Type B pancreatic cell (in vitro differentiated cells): ENCODE results near the gene CTCF. TPM values are rescaled to one million over a fixed set of nuclear protein-coding genes. Genes with fewer than 3 reads are reported as not detected.

Experiments
- DNase-seq: peaks from one replicate; pipeline ENCODE4 v3.0.0; 2021; ENCODE audit warnings: mixed read lengths; ENCODE audit not compliant: unreplicated experiment; ENCODE audit errors: extremely low spot score
- H3K27ac Mint-ChIP-seq: 2 replicates; pipeline ENCODE4 v1.8.0; 2021; ENCODE audit warnings: mild to moderate bottlenecking, mixed read lengths
- H3K27me3 Mint-ChIP-seq: 2 replicates; pipeline ENCODE4 v1.8.0; 2021; ENCODE audit warnings: mixed read lengths
- H3K36me3 Mint-ChIP-seq: 2 replicates; pipeline ENCODE4 v1.8.0; 2021; ENCODE audit warnings: mixed read lengths
- H3K4me1 Mint-ChIP-seq: one replicate; pipeline ENCODE4 v1.8.0; 2021; ENCODE audit warnings: mixed read lengths; ENCODE audit not compliant: unreplicated experiment
- H3K4me3 Mint-ChIP-seq: 2 replicates; pipeline ENCODE4 v1.8.0; 2021; ENCODE audit warnings: mild to moderate bottlenecking, mixed read lengths
- H3K9me3 Mint-ChIP-seq: 2 replicates; pipeline ENCODE4 v1.8.0; 2021; ENCODE audit warnings: mixed read lengths
- total RNA-seq: library from RNA; stranded (reverse); gene quantifications from 2 replicates; pipeline ENCODE4 v1.2.1, GENCODE V29; 2021; ENCODE audit warnings: low replicate concordance
- TF ChIP-seq, protein P1 (sequence below): fragments of 200-600 bp; sonication (generic); conservative IDR thresholded peaks from 2 replicates; pipeline ENCODE4 v1.5.0; 2021; ENCODE audit warnings: antibody characterized with exemption, mild to moderate bottlenecking

The CTCF gene
- total RNA-seq, 1 donor from 2014 or later = 57.8 TPM

DNA sequence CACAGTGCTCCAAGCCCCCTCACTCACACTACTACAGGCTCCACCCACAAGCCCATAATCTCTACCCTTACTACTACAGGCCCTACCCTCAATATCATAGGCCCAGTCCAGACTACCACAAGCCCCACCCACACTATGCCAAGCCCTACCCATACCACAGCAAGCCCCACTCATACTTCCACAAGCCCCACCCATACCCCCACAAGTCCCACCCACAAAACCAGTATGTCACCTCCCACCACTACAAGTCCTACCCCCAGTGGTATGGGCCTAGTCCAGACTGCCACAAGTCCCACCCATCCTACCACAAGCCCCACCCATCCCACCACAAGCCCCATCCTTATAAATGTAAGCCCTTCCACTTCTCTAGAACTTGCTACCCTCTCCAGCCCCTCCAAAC, 19.9 kb upstream of the CTCF start:
- Mint-ChIP-seq H3K36me3 (peaks cover 10% of the 10 kb centered on the region), H3K9me3 (no peaks in the 10 kb centered on the region), H3K4me1 (peaks cover 9% of the 10 kb centered on the region), H3K27ac (no peak overlapping the region), H3K27me3 (peaks cover 11% of the 10 kb centered on the region), H3K4me3 (no peak overlapping the region)
- no peak for DNase-seq
- TF ChIP-seq, protein P1, sequence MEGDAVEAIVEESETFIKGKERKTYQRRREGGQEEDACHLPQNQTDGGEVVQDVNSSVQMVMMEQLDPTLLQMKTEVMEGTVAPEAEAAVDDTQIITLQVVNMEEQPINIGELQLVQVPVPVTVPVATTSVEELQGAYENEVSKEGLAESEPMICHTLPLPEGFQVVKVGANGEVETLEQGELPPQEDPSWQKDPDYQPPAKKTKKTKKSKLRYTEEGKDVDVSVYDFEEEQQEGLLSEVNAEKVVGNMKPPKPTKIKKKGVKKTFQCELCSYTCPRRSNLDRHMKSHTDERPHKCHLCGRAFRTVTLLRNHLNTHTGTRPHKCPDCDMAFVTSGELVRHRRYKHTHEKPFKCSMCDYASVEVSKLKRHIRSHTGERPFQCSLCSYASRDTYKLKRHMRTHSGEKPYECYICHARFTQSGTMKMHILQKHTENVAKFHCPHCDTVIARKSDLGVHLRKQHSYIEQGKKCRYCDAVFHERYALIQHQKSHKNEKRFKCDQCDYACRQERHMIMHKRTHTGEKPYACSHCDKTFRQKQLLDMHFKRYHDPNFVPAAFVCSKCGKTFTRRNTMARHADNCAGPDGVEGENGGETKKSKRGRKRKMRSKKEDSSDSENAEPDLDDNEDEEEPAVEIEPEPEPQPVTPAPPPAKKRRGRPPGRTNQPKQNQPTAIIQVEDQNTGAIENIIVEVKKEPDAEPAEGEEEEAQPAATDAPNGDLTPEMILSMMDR = no peak

DNA sequence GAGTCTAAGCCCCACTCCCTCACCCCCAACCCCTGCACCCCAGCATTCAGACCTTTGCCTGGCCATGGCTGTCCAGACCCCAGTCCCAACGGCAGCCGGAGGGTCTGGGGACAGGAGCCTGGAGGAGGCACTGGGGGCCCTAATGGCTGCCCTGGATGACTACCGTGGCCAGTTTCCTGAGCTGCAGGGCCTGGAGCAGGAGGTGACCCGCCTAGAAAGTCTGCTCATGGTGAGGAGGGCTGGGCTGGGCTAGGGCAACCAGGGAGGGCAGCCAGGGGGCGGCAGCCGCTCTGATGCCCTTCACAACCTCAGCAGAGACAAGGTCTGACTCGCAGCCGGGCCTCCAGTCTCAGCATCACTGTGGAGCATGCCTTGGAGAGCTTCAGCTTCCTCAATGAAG, 19.3 kb upstream of the CTCF start:
- H3K27ac Mint-ChIP-seq = no peak overlapping the region
- no peak for DNase-seq
- H3K4me1 Mint-ChIP-seq = peaks cover 9% of the 10 kb centered on the region
- H3K27me3 Mint-ChIP-seq = peaks cover 11% of the 10 kb centered on the region
- H3K4me3 Mint-ChIP-seq = no peak overlapping the region
- H3K9me3 Mint-ChIP-seq = no peaks in the 10 kb centered on the region
- peaks cover 10% of the 10 kb centered on the region for H3K36me3 Mint-ChIP-seq
- TF ChIP-seq, protein P1 = no peak

DNA sequence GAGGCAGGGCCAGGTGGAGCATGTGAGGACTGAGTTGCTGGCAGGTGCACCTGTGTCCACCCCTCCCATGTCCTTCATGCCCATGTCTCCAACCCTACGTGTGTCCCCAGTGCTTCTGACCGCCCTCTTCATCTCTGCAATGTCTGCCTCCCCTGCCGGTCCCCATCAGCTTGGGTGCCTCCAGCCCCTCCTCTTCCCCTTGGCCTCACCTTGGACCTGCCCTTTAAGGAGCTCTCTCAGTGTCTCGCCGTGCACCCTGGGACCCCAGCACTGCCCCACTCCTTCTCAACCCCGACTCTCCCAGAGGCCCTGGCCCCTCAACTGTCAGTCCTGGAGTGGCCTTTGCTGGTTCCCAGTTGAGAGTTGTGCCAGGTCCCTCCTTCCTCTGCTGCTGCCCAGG, 18.7 kb upstream of the CTCF start:
- no peak for DNase-seq
- Mint-ChIP-seq H3K27ac (no peak overlapping the region), H3K36me3 (peaks cover 10% of the 10 kb centered on the region), H3K9me3 (no peaks in the 10 kb centered on the region), H3K4me3 (no peak overlapping the region), H3K4me1 (peaks cover 9% of the 10 kb centered on the region), H3K27me3 (peaks cover 11% of the 10 kb centered on the region)
- TF ChIP-seq, protein P1 = no peak

DNA sequence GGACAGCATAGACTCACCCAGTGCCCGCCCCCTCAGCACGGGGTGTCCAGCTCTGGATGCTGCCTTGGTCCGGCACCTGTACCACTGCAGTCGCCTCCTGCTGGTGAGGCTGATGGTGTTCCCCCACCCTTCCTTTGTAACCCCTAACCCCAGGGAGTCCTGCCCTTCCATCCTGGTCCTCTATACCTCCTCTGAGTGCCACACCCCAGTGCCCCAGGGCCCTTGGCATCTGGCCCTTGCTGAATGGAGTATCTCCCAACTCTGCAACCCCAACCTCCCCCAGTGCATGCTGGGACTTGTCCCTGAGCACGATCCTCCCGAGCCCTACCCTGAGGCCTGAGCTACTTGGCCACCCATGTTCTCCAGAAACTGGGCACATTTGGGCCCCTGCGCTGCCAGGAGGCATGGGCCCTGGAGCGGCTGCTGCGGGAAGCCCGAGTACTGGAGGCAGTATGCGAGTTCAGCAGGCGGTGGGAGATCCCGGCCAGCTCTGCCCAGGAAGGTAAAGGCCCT, 17.9 kb upstream of the CTCF start:
- Mint-ChIP-seq H3K9me3 (no peaks in the 10 kb centered on the region), H3K27ac (no peak overlapping the region), H3K4me3 (no peak overlapping the region), H3K4me1 (peaks cover 1% of the 10 kb centered on the region), H3K27me3 (peaks cover 4% of the 10 kb centered on the region), H3K36me3 (peaks cover 10% of the 10 kb centered on the region)
- no peak for DNase-seq
- TF ChIP-seq, protein P1 = no peak

DNA sequence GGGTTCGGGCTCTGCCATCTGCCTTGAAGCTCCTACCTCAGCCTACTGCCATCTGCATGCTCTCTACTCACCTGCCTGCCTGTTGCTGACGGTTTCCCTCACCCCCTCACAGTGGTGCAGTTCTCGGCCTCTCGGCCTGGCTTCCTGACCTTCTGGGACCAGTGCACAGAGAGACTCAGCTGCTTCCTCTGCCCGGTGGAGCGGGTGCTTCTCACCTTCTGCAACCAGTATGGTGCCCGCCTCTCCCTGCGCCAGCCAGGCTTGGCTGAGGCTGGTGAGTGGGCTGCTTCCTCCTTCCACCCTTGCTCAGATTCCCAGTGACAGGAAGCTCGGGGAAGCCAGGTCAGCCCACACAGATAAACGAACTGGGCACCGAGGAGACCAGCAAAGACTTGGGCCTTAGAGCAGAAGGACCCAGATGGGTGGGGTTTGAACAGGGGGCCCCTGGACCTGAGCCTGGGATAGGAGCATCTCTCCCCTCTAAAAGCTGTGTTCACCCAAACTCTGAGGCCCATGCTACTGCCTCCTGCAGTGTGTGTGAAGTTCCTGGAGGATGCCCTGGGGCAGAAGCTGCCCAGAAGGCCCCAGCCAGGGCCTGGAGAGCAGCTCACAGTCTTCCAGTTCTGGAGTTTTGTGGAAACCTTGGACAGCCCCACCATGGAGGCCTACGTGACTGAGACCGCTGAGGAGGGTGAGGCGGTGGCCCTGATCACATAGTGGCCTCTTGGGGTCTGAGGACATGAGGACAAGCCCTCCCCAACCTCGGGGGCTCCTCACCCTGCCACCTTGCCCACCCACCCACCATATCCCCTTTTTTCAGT, 17.3 kb upstream of the CTCF start:
- Mint-ChIP-seq H3K9me3 (no peaks in the 10 kb centered on the region), H3K27me3 (peaks cover 4% of the 10 kb centered on the region), H3K4me1 (peaks cover 6% of the 10 kb centered on the region), H3K36me3 (peaks cover 10% of the 10 kb centered on the region), H3K27ac (no peak overlapping the region), H3K4me3 (no peak overlapping the region)
- no peak for DNase-seq
- TF ChIP-seq, protein P1 = no peak
